8988T (cell line): ENCODE data around the gene LMBR1.
"Not testable (repeated sequence)": the region's sequence is repeated elsewhere in the genome, so short reads cannot be mapped to it uniquely, and the experiment has no call there.

Source experiments
- DNase-seq: peaks from one replicate; pipeline ENCODE4 v3.0.0; 2011

LMBR1 gene

GRCh38 chr7:156752367-156753228 lies 140.4 kb downstream of the LMBR1 start:
- no peak for DNase-seq

- no peak for DNase-seq
These were observed 141.7 kb downstream of the LMBR1 start for GRCh38 chr7:156751319-156751718.

- DNase-seq, result no peak
These were observed 145.3 kb downstream of the LMBR1 start for GRCh38 chr7:156747718-156748117.

- no peak for DNase-seq
These were observed 146.1 kb downstream of the LMBR1 start for GRCh38 chr7:156746891-156747290.

GRCh38 chr7:156739596-156739995 lies 153.4 kb downstream of the LMBR1 start:
- DNase-seq, result no peak

- DNase-seq, result no peak
These were observed 157.1 kb downstream of the LMBR1 start for GRCh38 chr7:156735851-156736250.

GRCh38 chr7:156733638-156734037 lies 159.3 kb downstream of the LMBR1 start:
- DNase-seq, result no peak

- DNase-seq, result no peak
These were observed 160.8 kb downstream of the LMBR1 start for GRCh38 chr7:156732091-156732625.

- DNase-seq, result no peak
These were observed 161.3 kb downstream of the LMBR1 start for GRCh38 chr7:156731651-156732050.

- no peak for DNase-seq
These were observed 167.0 kb downstream of the LMBR1 start for GRCh38 chr7:156725936-156726335.

- DNase-seq, result no peak
These were observed 167.9 kb downstream of the LMBR1 start for GRCh38 chr7:156725073-156725472.

GRCh38 chr7:156722043-156722826 lies 170.7 kb downstream of the LMBR1 start:
- no peak for DNase-seq

- DNase-seq, result no peak
These were observed 189.1 kb downstream of the LMBR1 start for GRCh38 chr7:156703773-156704482.

GRCh38 chr7:156703209-156703608 lies 189.8 kb downstream of the LMBR1 start:
- DNase-seq, result no peak

GRCh38 chr7:156702399-156702798 lies 190.6 kb downstream of the LMBR1 start:
- DNase-seq, result no peak

GRCh38 chr7:156701787-156702186 lies 191.2 kb downstream of the LMBR1 start:
- DNase-seq, result not testable (repeated sequence)

- not testable (repeated sequence) for DNase-seq
These were observed 194.5 kb downstream of the LMBR1 start for GRCh38 chr7:156698512-156698911.

- DNase-seq, result not testable (repeated sequence)
These were observed 195.7 kb downstream of the LMBR1 start for GRCh38 chr7:156697283-156697682.

- DNase-seq, result no peak
These were observed 199.4 kb downstream of the LMBR1 start for GRCh38 chr7:156693627-156694026.

- no peak for DNase-seq
These were observed 200.1 kb downstream of the LMBR1 start for GRCh38 chr7:156692849-156693248.

GRCh38 chr7:156691764-156692163 lies 201.2 kb downstream of the LMBR1 start:
- no peak for DNase-seq

GRCh38 chr7:156684661-156685060 lies 208.3 kb downstream of the LMBR1 start:
- no peak for DNase-seq

GRCh38 chr7:156684251-156684650 lies 208.7 kb downstream of the LMBR1 start:
- no peak for DNase-seq
